ENCODE results near the gene RHOA.

RHOA gene

GRCh38 chr3:49316696-49317457, 94.9 kb downstream of the RHOA start:
- DNase-seq (ENCODE audit: low read depth): no peak

- DNase-seq (ENCODE audit: low read depth): no peak
Measured at GRCh38 chr3:49313896-49314688, 97.7 kb downstream of the RHOA start.

- DNase-seq (ENCODE audit: low read depth): no peak
Measured at GRCh38 chr3:49311283-49311682, 100.5 kb downstream of the RHOA start.

DNA sequence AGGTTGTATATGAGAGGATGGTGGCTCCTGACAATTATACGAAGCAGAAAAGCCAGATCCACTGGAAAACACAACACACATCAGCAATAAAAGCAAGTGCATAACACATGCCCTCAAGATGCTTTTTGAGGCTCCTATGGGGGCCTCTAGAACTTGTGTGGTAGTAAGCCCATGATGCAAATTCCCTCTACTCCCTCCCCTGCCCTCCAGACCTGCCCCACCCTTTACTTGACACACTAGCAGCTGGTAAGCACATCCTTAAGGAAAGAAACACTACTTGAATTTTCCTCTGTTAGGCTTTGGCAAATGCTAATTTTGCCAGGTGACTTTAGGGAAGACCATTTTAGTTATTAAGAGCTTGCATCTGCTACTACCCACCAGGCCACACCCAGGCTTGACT, 101.1 kb downstream of the RHOA start:
- DNase-seq (ENCODE audit: low read depth): no peak
